ENCODE results near the gene RNF103. TPM values are rescaled to one million over a fixed set of nuclear protein-coding genes. Genes with fewer than 3 reads are reported as not detected.

RNF103 gene
- total RNA-seq, 1 donor from 2014 or later, result 48.0 TPM

- no peak for DNase-seq (ENCODE audit: low read depth)
Measured at GRCh38 chr2:86566158-86566820, 57.4 kb downstream of the RNF103 start.

- DNase-seq (ENCODE audit: low read depth), result no peak
Measured at GRCh38 chr2:86563650-86564061, 60.0 kb downstream of the RNF103 start.

- peak; percentile 91 for DNase-seq (ENCODE audit: low read depth)
Measured at GRCh38 chr2:86562922-86563649, 60.6 kb downstream of the RNF103 start, which contains the start of gene CHMP3. Gene CHMP3 (minus strand): TSS chr2:86563443. CDS start chr2:86563348, 95 bp downstream.

DNA sequence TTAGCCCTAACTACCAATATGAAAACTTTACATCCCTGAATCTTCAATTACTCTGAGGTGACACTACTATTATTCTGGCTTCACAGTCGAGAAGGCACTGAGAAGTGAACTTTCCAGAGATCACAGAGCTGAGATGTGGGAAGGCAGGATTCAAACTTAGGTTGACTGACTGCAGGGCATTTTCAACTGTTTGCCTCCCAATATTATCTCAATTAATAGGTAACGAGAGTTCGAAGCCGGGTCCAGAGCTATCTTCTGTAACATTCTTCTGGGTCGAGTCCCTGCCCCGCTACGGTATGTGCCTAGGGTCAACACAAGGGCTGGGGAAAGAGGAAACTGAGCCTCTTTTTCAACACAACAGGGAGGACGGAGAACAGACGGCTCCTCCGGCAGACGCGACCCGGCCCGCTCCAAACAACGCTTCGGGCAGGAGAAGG is 61.2 kb downstream of the RNF103 start:
- DNase-seq (ENCODE audit: low read depth), result peak; percentile 24

GRCh38 chr2:86557836-86558235 is 65.8 kb downstream of the RNF103 start:
- no peak for DNase-seq (ENCODE audit: low read depth)

DNA sequence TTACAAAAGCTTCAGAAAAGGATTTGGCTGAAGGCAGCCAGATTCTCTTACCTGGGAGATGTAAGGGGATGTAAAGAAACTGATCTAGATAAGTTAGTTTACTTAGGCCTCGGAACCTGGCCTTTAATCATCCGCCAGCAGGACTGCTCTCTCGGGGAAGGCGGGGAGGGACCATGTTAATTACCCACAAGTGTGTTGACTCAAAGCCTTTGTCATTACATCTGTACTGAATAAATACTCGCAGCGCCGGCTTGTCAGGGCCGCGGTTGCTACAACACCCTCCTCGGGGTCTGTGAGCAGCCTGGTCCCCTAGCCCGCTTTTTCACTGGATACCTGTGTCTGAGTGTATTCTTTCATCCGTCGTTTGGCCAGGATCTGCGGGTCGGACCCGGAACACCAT is 67.2 kb downstream of the RNF103 start:
- no peak for DNase-seq (ENCODE audit: low read depth)

Other genes starting within 250 kb of the RNF103 start
- 21.4 and 59.9 TPM in 2 replicates for gene KDM3A, start 182.5 kb downstream of the RNF103 start, total RNA-seq
- 105 and 241 TPM in 2 replicates for gene CHMP3, start 60.4 kb downstream of the RNF103 start, total RNA-seq
- gene RMND5A, start 96.4 kb upstream of the RNF103 start, total RNA-seq, result 43.9 and 72.5 TPM in 2 replicates
- 0.17 TPM in 1 of 2 replicates, not detected in the other for gene CD8A, start 167.0 kb upstream of the RNF103 start, total RNA-seq
- not detected in 2 replicates for gene CD8B, start 238.0 kb upstream of the RNF103 start, total RNA-seq

All from renal cortical epithelial cell (primary cell).